Breast epithelium (tissue), 4 donors: ENCODE measurements around the gene CABP7. TPM values are rescaled to one million over a fixed set of nuclear protein-coding genes. Genes with fewer than 3 reads are reported as not detected.

Experiments used
- DNase-seq, 2 donors: peaks; one replicate each; pipeline ENCODE4 v3.0.0-alpha.2; 2019; ENCODE audit warnings: low spot score in 2 of 2
- H3K27ac ChIP-seq, 2 donors: fragments of 200-600 bp; sonication (generic) in 1 of 2; one replicate each; pipeline ENCODE4 v1.5.1; 2016 to 2019; ENCODE audit warnings: mild to moderate bottlenecking in 1 of 2
- H3K27me3 ChIP-seq, 2 donors: fragments of 200-600 bp; sonication (generic) in 1 of 2; one replicate each; pipeline versions ENCODE4 v1.5.1 to v1.6.0; 2017 to 2019; ENCODE audit warnings: control low read depth in 1 of 2, mild to moderate bottlenecking in 1 of 2
- H3K36me3 ChIP-seq: fragments of 200-600 bp; one replicate; pipeline ENCODE4 v1.5.1; 2019
- H3K4me1 ChIP-seq, 2 donors: fragments of 200-600 bp; sonication (generic); one replicate each; pipeline ENCODE4 v1.5.1; 2016 to 2019; ENCODE audit warnings: control low read depth in 1 of 2
- H3K4me3 ChIP-seq, 3 donors: fragments of 200-600 bp; sonication (generic); 1 replicate in 2 of 3; 2 replicates in 1 of 3; pipeline ENCODE4 v1.5.1; 2016 to 2019; ENCODE audit warnings: mild to moderate bottlenecking in 3 of 3, moderate library complexity in 2 of 3
- H3K9me3 ChIP-seq, 2 donors: fragments of 200-600 bp; sonication (generic) in 1 of 2; one replicate each; pipeline ENCODE4 v1.5.1; 2016 to 2019; ENCODE audit warnings: control low read depth in 1 of 2
- POLR2A ChIP-seq: fragments of 450-650 bp; IDR thresholded peaks from one replicate; pipeline ENCODE4 v1.6.1; 2016; ENCODE audit warnings: antibody characterized with exemption, mild to moderate bottlenecking, moderate library complexity
- POLR2AphosphoS5 ChIP-seq, 3 donors: sonication (generic); formaldehyde crosslinking; IDR thresholded peaks; one replicate each; pipeline ENCODE4 v1.6.1; 2017; ENCODE audit warnings: antibody characterized with exemption in 3 of 3
- intact Hi-C: fragments of 100-400 bp; cut with DNase I; formaldehyde crosslinking; loops from one replicate; pipeline ENCODE4 v1.15.1; 2023; ENCODE audit warnings: low total_unique reads
- total RNA-seq, 3 donors: library from RNA; depleted of rRNA; stranded (reverse); fragments of >200 nt; gene quantifications; one replicate each; pipeline ENCODE4 v1.1.0, GENCODE V29; 2016
- TF ChIP-seq, protein P1 (sequence below), 3 donors: fragments of 450-650 bp; IDR thresholded peaks; one replicate each; pipeline ENCODE4 v1.5.1; 2016 to 2017; ENCODE audit warnings: antibody characterized with exemption in 3 of 3, mild to moderate bottlenecking in 3 of 3, moderate library complexity in 3 of 3

CABP7 gene
- total RNA-seq, 3 donors from 2014 or later: not detected

DNA sequence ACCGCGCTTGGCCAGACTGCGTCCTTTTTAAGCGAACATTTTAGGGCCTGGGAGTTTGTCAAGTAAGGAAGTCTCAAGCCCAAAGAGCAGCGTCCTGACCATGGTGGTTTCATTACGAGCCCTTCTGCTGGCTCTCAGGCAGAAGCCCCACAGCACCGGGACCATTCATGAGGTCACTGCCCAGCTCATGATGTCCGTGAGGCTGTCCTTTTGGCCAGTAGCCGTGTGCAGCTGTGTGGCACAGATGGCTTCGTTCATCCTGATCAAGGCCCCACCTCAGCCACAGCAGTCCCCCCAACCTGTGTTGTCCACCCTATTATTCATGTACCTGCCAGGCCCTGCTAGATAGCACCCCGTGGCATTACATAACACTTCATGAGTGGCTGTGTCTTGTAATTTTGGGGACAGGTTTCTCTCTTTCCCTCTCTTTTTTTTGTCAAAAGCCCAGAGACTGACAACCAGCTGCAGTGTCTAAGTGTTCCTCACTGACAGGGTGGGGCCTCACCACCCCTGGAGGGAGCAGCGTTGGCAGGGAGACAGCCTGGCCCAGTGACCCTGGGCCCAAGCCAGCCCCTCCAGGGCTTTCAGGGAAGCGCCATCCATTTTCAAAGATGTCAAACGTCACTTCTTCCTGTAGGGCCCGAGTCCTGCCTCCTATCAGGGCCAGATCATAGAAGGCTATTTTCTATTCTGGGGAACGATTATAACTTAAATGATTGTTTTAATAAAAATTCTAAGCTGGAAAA, 21.8 kb upstream of the CABP7 start:
- H3K27ac ChIP-seq: peak overlapping the region in 1 of 2 donors; percentile 6
- H3K36me3 ChIP-seq: no peaks in the 10 kb centered on the region
- intact Hi-C loops: no loop called here
- TF ChIP-seq POLR2AphosphoS5 (IDR thresholded peaks at IDR 0.05) (no peak), POLR2A (no peak)
- TF ChIP-seq, protein P1, sequence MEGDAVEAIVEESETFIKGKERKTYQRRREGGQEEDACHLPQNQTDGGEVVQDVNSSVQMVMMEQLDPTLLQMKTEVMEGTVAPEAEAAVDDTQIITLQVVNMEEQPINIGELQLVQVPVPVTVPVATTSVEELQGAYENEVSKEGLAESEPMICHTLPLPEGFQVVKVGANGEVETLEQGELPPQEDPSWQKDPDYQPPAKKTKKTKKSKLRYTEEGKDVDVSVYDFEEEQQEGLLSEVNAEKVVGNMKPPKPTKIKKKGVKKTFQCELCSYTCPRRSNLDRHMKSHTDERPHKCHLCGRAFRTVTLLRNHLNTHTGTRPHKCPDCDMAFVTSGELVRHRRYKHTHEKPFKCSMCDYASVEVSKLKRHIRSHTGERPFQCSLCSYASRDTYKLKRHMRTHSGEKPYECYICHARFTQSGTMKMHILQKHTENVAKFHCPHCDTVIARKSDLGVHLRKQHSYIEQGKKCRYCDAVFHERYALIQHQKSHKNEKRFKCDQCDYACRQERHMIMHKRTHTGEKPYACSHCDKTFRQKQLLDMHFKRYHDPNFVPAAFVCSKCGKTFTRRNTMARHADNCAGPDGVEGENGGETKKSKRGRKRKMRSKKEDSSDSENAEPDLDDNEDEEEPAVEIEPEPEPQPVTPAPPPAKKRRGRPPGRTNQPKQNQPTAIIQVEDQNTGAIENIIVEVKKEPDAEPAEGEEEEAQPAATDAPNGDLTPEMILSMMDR (IDR thresholded peaks at IDR 0.05): no peak
- no peaks in the 10 kb centered on the region for H3K9me3 ChIP-seq
- H3K27me3 ChIP-seq: peaks cover 0 to 7% of the 10 kb centered on the region in 2 donors
- H3K4me3 ChIP-seq: no peak overlapping the region
- H3K4me1 ChIP-seq: peaks cover 0 to 8% of the 10 kb centered on the region in 2 donors
- DNase-seq: no peak

DNA sequence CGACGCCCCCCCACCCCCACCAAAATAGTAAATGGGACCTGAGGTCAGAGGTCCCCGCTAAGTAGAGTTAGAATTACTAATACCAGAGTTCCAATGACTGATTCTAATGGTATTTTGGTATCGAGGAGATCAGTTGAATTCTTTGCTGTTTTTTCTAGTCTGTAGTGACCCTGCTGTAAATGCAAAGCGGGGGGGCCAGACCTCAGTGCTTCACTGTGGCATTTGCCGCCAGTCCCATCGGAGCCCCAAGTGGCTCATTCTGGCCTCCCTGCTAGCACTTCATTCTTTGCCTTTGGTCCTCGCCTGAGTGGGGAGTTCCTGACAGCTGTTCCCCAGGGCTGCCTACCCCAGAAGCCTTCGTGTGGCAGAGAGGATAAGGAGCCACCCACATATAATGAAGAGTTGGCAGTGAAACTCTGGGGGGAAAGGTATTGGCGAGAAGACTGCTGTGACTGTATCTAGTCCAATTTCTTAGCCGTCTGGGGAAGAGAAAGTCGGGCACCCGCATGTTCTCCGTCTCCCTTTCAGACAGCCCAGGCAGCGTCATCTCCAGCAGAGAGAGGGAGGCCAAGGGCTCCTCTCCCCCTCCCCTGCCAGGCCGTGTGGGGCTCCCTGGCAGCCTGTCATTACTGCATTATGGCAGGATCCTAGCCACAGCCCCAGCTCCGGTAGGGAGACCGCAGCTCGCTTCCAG, 19.4 kb upstream of the CABP7 start:
- H3K36me3 ChIP-seq: no peaks in the 10 kb centered on the region
- H3K9me3 ChIP-seq: no peaks in the 10 kb centered on the region
- H3K4me3 ChIP-seq: no peak overlapping the region
- no peaks in the 10 kb centered on the region for H3K4me1 ChIP-seq
- TF ChIP-seq POLR2AphosphoS5 (IDR thresholded peaks at IDR 0.05) (no peak), POLR2A (no peak)
- TF ChIP-seq, protein P1 (IDR thresholded peaks at IDR 0.05): no peak
- peaks cover 0 to 13% of the 10 kb centered on the region in 2 donors for H3K27me3 ChIP-seq
- no peak for DNase-seq
- intact Hi-C loops: no loop called here
- no peak overlapping the region for H3K27ac ChIP-seq

DNA sequence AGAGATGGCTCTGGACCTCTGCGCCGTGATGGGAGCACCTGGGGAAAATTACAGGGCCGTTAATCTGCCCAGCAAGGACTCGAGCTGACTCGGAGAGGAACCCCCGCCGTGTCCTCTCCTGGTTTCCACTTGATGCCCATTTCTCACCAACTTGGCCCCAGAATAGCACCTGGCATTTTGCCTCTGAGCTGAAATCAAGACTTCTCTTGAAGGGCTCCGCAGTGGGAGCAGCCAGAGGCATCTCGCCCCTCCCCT, 19.0 kb upstream of the CABP7 start:
- Histone ChIP-seq H3K4me1 (no peaks in the 10 kb centered on the region), H3K9me3 (no peaks in the 10 kb centered on the region), H3K4me3 (no peak overlapping the region), H3K27ac (no peak overlapping the region), H3K27me3 (peaks cover 0 to 13% of the 10 kb centered on the region in 2 donors), H3K36me3 (no peaks in the 10 kb centered on the region)
- intact Hi-C loops: no loop called here
- no peak for DNase-seq
- TF ChIP-seq POLR2A (no peak), POLR2AphosphoS5 (IDR thresholded peaks at IDR 0.05) (no peak)
- TF ChIP-seq, protein P1 (IDR thresholded peaks at IDR 0.05): no peak

DNA sequence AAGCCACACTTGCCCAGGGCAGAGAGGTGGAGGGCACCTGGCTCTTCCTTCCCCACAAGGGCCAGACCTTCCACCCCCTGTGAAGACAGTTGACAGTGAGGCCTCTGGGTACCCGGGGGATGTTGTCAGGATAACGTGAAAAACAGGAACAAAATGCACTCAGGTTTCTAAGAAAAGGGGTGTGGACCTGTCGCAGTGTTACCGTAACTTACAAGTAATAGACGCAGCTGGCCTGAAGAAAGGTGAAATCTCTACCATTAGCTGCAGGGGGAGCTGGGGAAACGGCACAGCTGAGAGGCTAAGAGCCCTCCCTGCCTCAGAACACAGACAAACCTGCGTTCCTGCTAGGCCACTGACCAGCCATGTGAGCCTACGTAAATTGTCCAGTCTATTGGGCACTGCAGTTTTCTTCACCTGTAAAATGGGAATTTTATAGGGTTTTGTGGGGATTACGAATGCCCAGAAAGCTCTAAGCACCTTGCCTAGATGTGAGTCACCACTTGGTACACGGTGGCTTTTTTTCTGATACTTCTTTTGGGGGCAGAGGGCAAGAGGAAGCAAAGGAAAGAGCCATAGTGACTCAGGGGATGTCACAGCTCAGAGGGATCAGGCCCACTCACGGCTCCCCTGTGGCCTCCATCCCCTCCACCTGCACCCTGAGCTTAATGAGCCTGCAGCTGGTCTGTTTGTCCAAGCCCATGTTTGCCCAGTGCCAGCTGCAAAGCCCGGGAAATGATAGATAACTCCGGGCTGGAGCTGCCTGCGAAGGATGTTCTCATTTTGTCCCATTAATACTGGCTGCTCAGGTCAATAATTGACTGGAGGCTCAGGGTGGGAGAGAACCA, 18.4 kb upstream of the CABP7 start:
- Histone ChIP-seq H3K27me3 (peaks cover 0 to 13% of the 10 kb centered on the region in 2 donors), H3K4me3 (no peak overlapping the region), H3K9me3 (no peaks in the 10 kb centered on the region), H3K36me3 (no peaks in the 10 kb centered on the region), H3K27ac (no peak overlapping the region), H3K4me1 (no peaks in the 10 kb centered on the region)
- TF ChIP-seq POLR2A: no peak
- intact Hi-C loops: no loop called here
- DNase-seq: no peak

DNA sequence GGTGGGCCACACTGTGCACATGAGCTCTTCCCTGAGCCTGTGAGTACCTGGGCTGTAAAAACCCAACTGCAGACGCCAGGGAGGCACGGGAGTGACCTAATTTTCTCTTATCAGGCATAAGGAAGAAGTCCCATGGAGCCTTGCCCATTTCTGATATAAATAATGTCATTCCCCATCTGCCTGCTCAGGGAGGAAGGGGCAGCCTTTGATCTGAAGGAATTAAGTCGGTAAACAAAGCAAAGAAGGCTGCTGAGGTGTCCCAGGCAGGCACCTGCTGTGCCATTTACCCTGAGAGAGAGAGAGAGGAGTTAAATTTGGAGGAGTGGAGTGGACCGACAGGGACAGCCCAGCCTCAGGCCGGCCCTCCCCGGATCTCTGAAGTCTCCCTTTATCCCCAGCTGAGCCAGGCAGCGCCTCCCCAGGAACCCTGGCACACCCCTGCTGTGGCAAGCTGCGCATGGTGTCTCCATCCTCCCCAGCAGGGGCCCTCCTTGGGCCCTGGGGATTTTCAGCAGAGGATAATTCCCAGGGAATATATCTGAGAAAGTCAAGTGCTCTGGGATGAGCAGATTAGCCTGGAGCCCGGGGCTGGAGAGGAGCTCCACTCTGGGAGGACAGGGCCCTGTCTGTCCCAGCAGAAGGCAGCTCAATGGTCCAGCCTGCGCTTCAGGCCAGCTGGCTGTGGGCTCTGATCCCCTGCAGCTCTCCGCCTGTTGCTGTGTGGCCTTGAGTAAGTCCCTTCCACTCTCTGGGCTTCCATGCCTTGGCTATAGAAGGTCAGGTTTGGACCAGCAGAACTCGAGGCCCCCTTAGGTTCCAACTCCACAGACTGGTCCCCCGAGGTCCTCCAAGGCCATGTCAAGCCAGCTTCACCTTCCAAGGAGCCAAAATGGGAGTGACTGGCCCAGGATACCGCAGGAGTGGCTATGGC, 17.5 kb upstream of the CABP7 start:
- DNase-seq: no peak
- Histone ChIP-seq H3K4me3 (no peak overlapping the region), H3K4me1 (no peaks in the 10 kb centered on the region), H3K9me3 (no peaks in the 10 kb centered on the region), H3K27ac (no peak overlapping the region), H3K27me3 (peaks cover 0 to 18% of the 10 kb centered on the region in 2 donors), H3K36me3 (no peaks in the 10 kb centered on the region)
- intact Hi-C loops: no loop called here
- TF ChIP-seq POLR2A: no peak
- no peak for TF ChIP-seq POLR2AphosphoS5 (IDR thresholded peaks at IDR 0.05)
- TF ChIP-seq, protein P1 (IDR thresholded peaks at IDR 0.05): no peak
